Aorta (tissue), 5 donors: Measurements from ENCODE around the gene SPATA32. TPM values are rescaled to one million over a fixed set of nuclear protein-coding genes. Genes with fewer than 3 reads are reported as not detected.

ENCODE experiments used
- ATAC-seq: fragments of 200-7000 bp; cut with Tn5 transposase; one replicate; pipeline ENCODE4 v1.9.1; 2022; ENCODE audit warnings: moderate library complexity; ENCODE audit not compliant: low FRiP score
- DNase-seq, 2 donors: peaks; one replicate each; pipeline ENCODE4 v3.0.0-alpha.2; 2020
- H3K27ac ChIP-seq, 2 donors: one replicate each; pipeline ENCODE4 v1.5.1; 2013; ENCODE audit warnings: low read length in 2 of 2, mild to moderate bottlenecking in 2 of 2, moderate library complexity in 2 of 2, control low read depth in 1 of 2, inconsistent platforms in 1 of 2, low read depth in 1 of 2
- H3K27me3 ChIP-seq, 2 donors: one replicate each; pipeline ENCODE4 v1.6.1; 2013; ENCODE audit warnings: control low read depth in 1 of 2, low read length in 1 of 2, mild to moderate bottlenecking in 1 of 2, moderate library complexity in 1 of 2; ENCODE audit not compliant: insufficient read depth in 2 of 2, control insufficient read depth in 1 of 2
- H3K36me3 ChIP-seq, 2 donors: one replicate each; pipeline ENCODE4 v1.6.1; 2013; ENCODE audit warnings: control low read depth in 1 of 2, low read length in 1 of 2, mild to moderate bottlenecking in 1 of 2; ENCODE audit not compliant: insufficient read depth in 2 of 2, control insufficient read depth in 1 of 2
- H3K4me1 ChIP-seq, 2 donors: one replicate each; pipeline ENCODE4 v1.6.1; 2013; ENCODE audit warnings: low read length in 2 of 2, control low read depth in 1 of 2, mild to moderate bottlenecking in 1 of 2, moderate library complexity in 1 of 2; ENCODE audit not compliant: insufficient read depth in 2 of 2, control insufficient read depth in 1 of 2
- H3K4me3 ChIP-seq, 2 donors: one replicate each; pipeline ENCODE4 v1.5.1; 2013; ENCODE audit warnings: low read length in 2 of 2, control low read depth in 1 of 2, mild to moderate bottlenecking in 1 of 2
- H3K9me3 ChIP-seq: one replicate; pipeline ENCODE4 v1.6.1; 2013; ENCODE audit warnings: mild to moderate bottlenecking, low read length; ENCODE audit not compliant: control insufficient read depth
- WGBS, 2 donors: extraction: QIAGEN DNeasy Blood & Tissue Kit; methylation state at CpG; one replicate each; pipeline ENCODE4 v1.1.7; 2013; 5-methylcytosine and 5-hydroxymethylcytosine counted together
- intact Hi-C, 2 donors: fragments of 100-400 bp; cut with DNase I; formaldehyde crosslinking; loops; one replicate each; pipeline versions ENCODE4 v1.14.2 to v1.15.0; 2022
- polyA plus RNA-seq, 2 donors: library from polyadenylated mRNA; stranded (reverse); fragments of 200-250 nt; gene quantifications; one replicate each; pipeline ENCODE4 v1.2.3, GENCODE V29; 2013
- total RNA-seq, 2 donors: library from RNA; stranded (reverse); fragmentation: NEBNext Ultra II Directional; extraction: Animal tissue kit (Norgen Biotek cat#: 25700); gene quantifications; one replicate each; pipeline ENCODE4 v1.2.1, GENCODE V29; 2021
- donor health status: healthy with polysubstance abuse.
- donor health status: Bipolar disorder and iron deficiency.
- donor health status: DM: no; HTN: no; CAD: no.
- donor health status: DM: no; HTN: no; CAD: no.
- donor health status: DM: yes; HTN: yes; CAD: no.

SPATA32 gene
- total and polyA plus RNA-seq, 4 donors, result not detected

- 59 to 68% methylated on average over 3 of the region's 3 CpGs for WGBS, 2 donors
- H3K27me3 ChIP-seq, result no peaks in the 10 kb centered on the region
- no peak overlapping the region for H3K27ac ChIP-seq
- H3K4me3 ChIP-seq, result no peak overlapping the region
- ATAC-seq (no peak), DNase-seq (peak in 1 of 2 donors; percentile 11)
- no peaks in the 10 kb centered on the region for H3K36me3 ChIP-seq
- intact Hi-C loops, result loop anchor here in 1 of 2 donors (5.0 kb wide), 1 partner anchor 63 kb away; no protein-coding TSS in a partner anchor
- H3K4me1 ChIP-seq, result peaks cover 0 to 2% of the 10 kb centered on the region in 2 donors
- no peaks in the 10 kb centered on the region for H3K9me3 ChIP-seq
These were observed 18.0 kb upstream of the SPATA32 start for GRCh38 chr17:45279898-45280297.

- ATAC-seq (peak; percentile 71), DNase-seq (no peak)
- peak overlapping the region in 1 of 2 donors; percentile 32 for H3K27ac ChIP-seq
- H3K9me3 ChIP-seq, result no peaks in the 10 kb centered on the region
- peaks cover 0 to 2% of the 10 kb centered on the region in 2 donors for H3K4me1 ChIP-seq
- peaks cover 0 to 3% of the 10 kb centered on the region in 2 donors for H3K36me3 ChIP-seq
- WGBS, 2 donors, result 4 to 6% methylated on average over 7 of the region's 7 CpGs
- intact Hi-C loops, result loop anchor here (1.0 to 5.0 kb wide), 3 partner anchors 39 to 107 kb away; partner anchors contain the start of gene MAP3K14 (in 1 of the 2)
- no peaks in the 10 kb centered on the region for H3K27me3 ChIP-seq
- no peak overlapping the region for H3K4me3 ChIP-seq
These were observed 16.1 kb upstream of the SPATA32 start for GRCh38 chr17:45277992-45278391.

- Histone ChIP-seq H3K4me1 (peaks cover 0 to 2% of the 10 kb centered on the region in 2 donors), H3K4me3 (no peak overlapping the region), H3K9me3 (no peaks in the 10 kb centered on the region), H3K27me3 (no peaks in the 10 kb centered on the region), H3K27ac (peak overlapping the region in 1 of 2 donors; percentile 32), H3K36me3 (peaks cover 0 to 3% of the 10 kb centered on the region in 2 donors)
- 3 to 6% methylated on average over 16 of the region's 16 CpGs for WGBS, 2 donors
- DNase-seq, result peak; percentile 95 to 97
- peak; percentile 85 for ATAC-seq
- intact Hi-C loops, result loop anchor here (1.0 to 5.0 kb wide), 3 partner anchors 39 to 108 kb away; partner anchors contain the start of gene MAP3K14 (in 1 of the 2)
These were observed 15.4 kb upstream of the SPATA32 start for GRCh38 chr17:45277216-45277849.

GRCh38 chr17:45276031-45276430 lies 14.1 kb upstream of the SPATA32 start:
- WGBS, 2 donors, result 77 to 79% methylated on average over 6 of the region's 6 CpGs
- intact Hi-C loops, result loop anchor here in 1 of 2 donors (2.0 to 5.0 kb wide), 2 partner anchors 41 to 59 kb away; partner anchors contain the start of gene MAP3K14
- Histone ChIP-seq H3K4me3 (no peak overlapping the region), H3K4me1 (peaks cover 0 to 2% of the 10 kb centered on the region in 2 donors), H3K27me3 (no peaks in the 10 kb centered on the region), H3K27ac (no peak overlapping the region), H3K36me3 (peaks cover 0 to 3% of the 10 kb centered on the region in 2 donors), H3K9me3 (no peaks in the 10 kb centered on the region)
- DNase-seq (no peak), ATAC-seq (no peak)

GRCh38 chr17:45274033-45274432 lies 12.1 kb upstream of the SPATA32 start:
- no peak overlapping the region for H3K27ac ChIP-seq
- no peak for ATAC-seq
- WGBS, 2 donors, result 91 to 96% methylated on average over 5 of the region's 5 CpGs

GRCh38 chr17:45273551-45273957 lies 11.7 kb upstream of the SPATA32 start:
- ATAC-seq, result no peak
- H3K36me3 ChIP-seq, result peaks cover 0 to 6% of the 10 kb centered on the region in 2 donors
- intact Hi-C loops, result no loop called here

More at GRCh38 chr17:45274033-45274432, 12.1 kb upstream of the SPATA32 start:
- Histone ChIP-seq H3K27me3 (no peaks in the 10 kb centered on the region), H3K4me1 (peaks cover 0 to 2% of the 10 kb centered on the region in 2 donors), H3K4me3 (no peak overlapping the region), H3K36me3 (peaks cover 0 to 4% of the 10 kb centered on the region in 2 donors), H3K9me3 (no peaks in the 10 kb centered on the region)
- intact Hi-C loops, result no loop called here
- DNase-seq, result no peak

GRCh38 chr17:45271603-45272002 lies 9.7 kb upstream of the SPATA32 start:
- no peaks in the 10 kb centered on the region for H3K27me3 ChIP-seq
- no peaks in the 10 kb centered on the region for H3K9me3 ChIP-seq
- intact Hi-C loops, result no loop called here
- no peak overlapping the region for H3K4me3 ChIP-seq
- peaks cover 0 to 6% of the 10 kb centered on the region in 2 donors for H3K36me3 ChIP-seq
- ATAC-seq (no peak), DNase-seq (no peak)
- no peaks in the 10 kb centered on the region for H3K4me1 ChIP-seq
- H3K27ac ChIP-seq, result no peak overlapping the region
- 94 to 95% methylated on average over 3 of the region's 3 CpGs for WGBS, 2 donors

More at GRCh38 chr17:45273551-45273957, 11.7 kb upstream of the SPATA32 start:
- no peak for DNase-seq
- Histone ChIP-seq H3K27ac (no peak overlapping the region), H3K4me3 (no peak overlapping the region), H3K9me3 (no peaks in the 10 kb centered on the region), H3K27me3 (no peaks in the 10 kb centered on the region), H3K4me1 (peaks cover 0 to 2% of the 10 kb centered on the region in 2 donors)
- 71 to 79% methylated on average over 16 of the region's 16 CpGs for WGBS, 2 donors

GRCh38 chr17:45270828-45271418 lies 9.0 kb upstream of the SPATA32 start:
- Histone ChIP-seq H3K27me3 (no peaks in the 10 kb centered on the region), H3K4me1 (no peaks in the 10 kb centered on the region), H3K36me3 (peaks cover 0 to 6% of the 10 kb centered on the region in 2 donors), H3K4me3 (no peak overlapping the region), H3K9me3 (no peaks in the 10 kb centered on the region), H3K27ac (no peak overlapping the region)
- intact Hi-C loops, result no loop called here
- no peak for DNase-seq
- WGBS, 2 donors, result 77 to 83% methylated on average over 13 of the region's 13 CpGs
- no peak for ATAC-seq
